Measurements from ENCODE around the gene ZNF205. TPM values are rescaled to one million over a fixed set of nuclear protein-coding genes. Genes with fewer than 3 reads are reported as not detected.
A peak's percentile ranks its signal among the peaks of the same experiment; 100 is the strongest.

The ZNF205 gene
- total RNA-seq, 1 donor from 2014 or later = 7.3 TPM

DNA sequence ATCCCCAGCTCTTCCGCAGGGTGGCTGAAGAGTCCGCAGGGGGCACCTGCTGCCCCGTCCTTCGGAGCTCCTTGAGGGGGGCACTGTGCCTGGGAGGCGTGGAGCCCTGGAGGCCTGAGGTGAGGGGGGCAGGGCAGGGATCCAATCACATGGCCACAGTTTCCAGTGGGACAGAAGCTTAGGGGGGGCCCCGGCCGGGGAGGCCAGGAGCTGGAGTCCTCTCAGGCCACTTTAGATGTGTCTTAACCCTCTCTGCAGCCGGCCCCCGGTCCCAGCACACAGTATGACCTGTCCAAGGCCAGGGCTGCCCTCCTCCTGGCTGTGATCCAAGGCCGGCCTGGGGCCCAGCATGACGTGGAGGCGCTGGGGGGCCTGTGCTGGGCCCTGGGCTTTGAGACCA lies 33.3 kb downstream of the ZNF205 start:
- Histone ChIP-seq H3K9ac (ENCODE audit: low read depth in 1 of 3, low read length in 3 of 3) (peak overlapping the region in 1 of 3 donors; percentile 98), H3K9me3 (ENCODE audit: control insufficient read depth in 3 of 3, low read length in 3 of 3) (no peaks in the 10 kb centered on the region), H3K27ac (ENCODE audit: low read depth, low read length) (no peak overlapping the region), H3K4me3 (ENCODE audit: low read length in 3 of 3) (no peak overlapping the region), H3K4me1 (ENCODE audit: control insufficient read depth in 3 of 3, insufficient read depth in 3 of 3, low read length in 3 of 3) (peaks cover 33 to 60% (median 51%) of the 10 kb centered on the region in 3 donors), H3K36me3 (ENCODE audit: control insufficient read depth in 3 of 3, insufficient read depth in 3 of 3, low read length in 3 of 3) (peaks cover 10 to 16% (median 11%) of the 10 kb centered on the region in 3 donors), H3K27me3 (ENCODE audit: control insufficient read depth in 3 of 3, insufficient read depth in 3 of 3, low read length in 3 of 3) (peaks cover 0 to 5% (median 2%) of the 10 kb centered on the region in 3 donors)

DNA sequence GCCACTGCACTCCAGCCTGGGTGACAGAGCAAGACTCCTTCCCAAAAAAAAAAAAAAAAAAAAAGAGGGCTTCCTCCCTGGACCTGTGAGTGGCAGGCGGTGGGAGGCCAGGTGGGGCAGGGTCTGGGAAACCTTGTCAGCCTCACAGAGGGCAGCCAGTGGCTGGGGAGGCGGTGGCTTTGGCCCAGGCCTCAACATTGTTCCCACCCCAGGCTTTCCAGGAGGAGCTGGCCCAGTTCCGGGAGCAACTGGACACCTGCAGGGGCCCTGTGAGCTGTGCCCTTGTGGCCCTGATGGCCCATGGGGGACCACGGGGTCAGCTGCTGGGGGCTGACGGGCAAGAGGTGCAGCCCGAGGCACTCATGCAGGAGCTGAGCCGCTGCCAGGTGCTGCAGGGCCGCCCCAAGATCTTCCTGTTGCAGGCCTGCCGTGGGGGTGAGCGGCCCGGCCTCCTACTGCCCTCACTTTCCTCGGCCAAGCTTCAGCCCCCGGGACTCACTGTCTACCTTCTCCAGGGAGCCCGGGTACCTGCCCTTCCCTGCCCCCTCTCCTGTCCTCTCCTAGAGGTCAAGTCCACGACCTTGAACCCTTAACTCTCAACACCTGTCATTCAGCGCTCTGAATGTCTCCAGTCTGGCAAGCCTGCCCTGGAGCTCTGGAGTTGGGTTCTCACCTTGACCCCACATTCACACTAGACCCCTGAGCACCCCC lies 34.8 kb downstream of the ZNF205 start:
- no peak overlapping the region for H3K9ac ChIP-seq (ENCODE audit: low read depth in 1 of 3, low read length in 3 of 3)
- no peak overlapping the region for H3K27ac ChIP-seq (ENCODE audit: low read depth, low read length)
- H3K4me3 ChIP-seq (ENCODE audit: low read length in 3 of 3) = no peak overlapping the region
- no peaks in the 10 kb centered on the region for H3K9me3 ChIP-seq (ENCODE audit: control insufficient read depth in 3 of 3, low read length in 3 of 3)
- peaks cover 38 to 53% (median 44%) of the 10 kb centered on the region in 3 donors for H3K4me1 ChIP-seq (ENCODE audit: control insufficient read depth in 3 of 3, insufficient read depth in 3 of 3, low read length in 3 of 3)
- H3K36me3 ChIP-seq (ENCODE audit: control insufficient read depth in 3 of 3, insufficient read depth in 3 of 3, low read length in 3 of 3) = peaks cover 3 to 6% (median 5%) of the 10 kb centered on the region in 3 donors
- peaks cover 0 to 12% (median 4%) of the 10 kb centered on the region in 3 donors for H3K27me3 ChIP-seq (ENCODE audit: control insufficient read depth in 3 of 3, insufficient read depth in 3 of 3, low read length in 3 of 3)

DNA sequence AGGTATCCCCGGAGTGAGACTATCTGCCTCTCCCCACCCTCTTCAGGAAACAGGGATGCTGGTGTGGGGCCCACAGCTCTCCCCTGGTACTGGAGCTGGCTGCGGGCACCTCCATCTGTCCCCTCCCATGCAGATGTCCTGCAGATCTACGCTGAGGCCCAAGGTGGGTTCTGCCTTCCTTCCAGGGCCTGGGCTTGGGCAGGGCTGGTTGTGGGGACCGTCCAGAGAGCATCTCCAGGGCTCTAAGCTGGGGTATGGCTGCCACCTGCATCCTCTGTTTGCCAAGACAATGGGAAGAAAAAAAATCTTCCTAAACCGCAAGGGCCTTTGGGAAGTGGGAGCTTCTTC lies 35.3 kb downstream of the ZNF205 start:
- Histone ChIP-seq H3K9ac (ENCODE audit: low read depth in 1 of 3, low read length in 3 of 3) (peak overlapping the region in 1 of 3 donors; percentile 16), H3K4me1 (ENCODE audit: control insufficient read depth in 3 of 3, insufficient read depth in 3 of 3, low read length in 3 of 3) (peaks cover 37 to 53% (median 46%) of the 10 kb centered on the region in 3 donors), H3K4me3 (ENCODE audit: low read length in 3 of 3) (no peak overlapping the region), H3K36me3 (ENCODE audit: control insufficient read depth in 3 of 3, insufficient read depth in 3 of 3, low read length in 3 of 3) (peaks cover 0 to 1% (median 1%) of the 10 kb centered on the region in 3 donors), H3K27me3 (ENCODE audit: control insufficient read depth in 3 of 3, insufficient read depth in 3 of 3, low read length in 3 of 3) (peaks cover 0 to 17% (median 9%) of the 10 kb centered on the region in 3 donors), H3K27ac (ENCODE audit: low read depth, low read length) (no peak overlapping the region), H3K9me3 (ENCODE audit: control insufficient read depth in 3 of 3, low read length in 3 of 3) (no peaks in the 10 kb centered on the region)

DNA sequence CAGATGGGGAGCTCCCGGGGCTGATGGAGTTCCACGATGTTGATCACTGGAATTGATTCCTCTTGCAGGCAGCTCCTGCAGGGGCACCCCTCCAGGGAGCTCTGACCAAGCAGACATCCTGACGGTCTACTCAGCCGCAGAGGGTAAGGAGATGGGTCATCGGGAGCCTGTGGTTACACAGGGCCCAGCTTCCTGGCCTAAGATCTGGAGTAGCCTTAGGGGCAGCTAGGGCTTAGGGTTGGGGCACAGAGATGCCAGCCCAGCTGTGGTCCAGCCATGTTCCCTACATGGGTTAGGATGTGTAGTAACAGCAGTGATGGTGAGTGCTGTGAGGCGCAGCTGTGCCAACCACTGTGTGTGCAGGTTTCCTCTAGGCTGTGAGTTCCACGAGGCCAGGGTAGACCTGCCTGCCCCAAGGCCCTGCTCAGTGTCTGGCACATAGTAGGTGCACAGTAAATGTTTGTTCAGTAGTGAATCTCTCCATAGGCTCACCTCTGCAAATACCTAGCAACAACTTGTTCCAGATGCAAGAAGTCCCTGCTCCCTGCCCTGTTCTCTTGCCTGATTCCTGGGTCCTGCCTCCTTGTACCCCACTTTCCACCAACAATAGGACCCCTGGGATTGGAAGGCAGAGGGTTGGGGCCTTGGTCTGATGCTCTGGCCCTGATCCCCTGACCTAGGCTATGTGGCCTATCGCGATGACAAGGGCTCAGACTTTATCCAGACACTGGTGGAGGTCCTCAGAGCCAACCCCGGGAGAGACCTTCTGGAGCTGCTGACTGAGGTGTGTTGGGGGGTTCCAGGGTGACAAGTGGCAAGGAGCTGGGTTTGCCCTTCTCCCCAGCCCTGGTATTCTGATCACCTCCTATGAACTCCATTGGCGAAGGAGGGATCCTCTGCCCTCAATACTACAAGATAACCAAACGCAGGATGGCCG lies 36.1 kb downstream of the ZNF205 start:
- Histone ChIP-seq H3K27ac (ENCODE audit: low read depth, low read length) (no peak overlapping the region), H3K4me3 (ENCODE audit: low read length in 3 of 3) (no peak overlapping the region), H3K9me3 (ENCODE audit: control insufficient read depth in 3 of 3, low read length in 3 of 3) (no peaks in the 10 kb centered on the region), H3K27me3 (ENCODE audit: control insufficient read depth in 3 of 3, insufficient read depth in 3 of 3, low read length in 3 of 3) (peaks cover 0 to 19% (median 12%) of the 10 kb centered on the region in 3 donors), H3K36me3 (ENCODE audit: control insufficient read depth in 3 of 3, insufficient read depth in 3 of 3, low read length in 3 of 3) (no peaks in the 10 kb centered on the region), H3K4me1 (ENCODE audit: control insufficient read depth in 3 of 3, insufficient read depth in 3 of 3, low read length in 3 of 3) (peaks cover 37 to 46% (median 45%) of the 10 kb centered on the region in 3 donors), H3K9ac (ENCODE audit: low read depth in 1 of 3, low read length in 3 of 3) (no peak overlapping the region)

DNA sequence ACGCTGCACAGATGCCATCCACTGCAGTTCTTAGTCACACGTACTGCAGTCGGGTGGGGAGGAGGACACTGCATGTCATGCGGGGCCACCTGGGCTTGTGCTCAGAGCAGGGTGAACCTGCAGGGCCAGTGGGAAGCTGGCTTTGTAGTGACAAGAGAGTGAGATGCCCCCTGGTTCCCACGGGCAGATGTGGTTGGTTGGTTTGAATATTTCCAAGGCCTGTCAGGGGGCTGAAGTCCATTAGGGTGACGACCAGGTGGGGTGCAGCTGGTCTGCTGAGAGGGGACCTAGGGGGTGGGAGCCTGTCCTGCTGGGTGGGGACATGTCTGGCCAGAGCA lies 36.8 kb downstream of the ZNF205 start:
- Histone ChIP-seq H3K9ac (ENCODE audit: low read depth in 1 of 3, low read length in 3 of 3) (peak overlapping the region in 1 of 3 donors; percentile 79), H3K36me3 (ENCODE audit: control insufficient read depth in 3 of 3, insufficient read depth in 3 of 3, low read length in 3 of 3) (no peaks in the 10 kb centered on the region), H3K9me3 (ENCODE audit: control insufficient read depth in 3 of 3, low read length in 3 of 3) (no peaks in the 10 kb centered on the region), H3K27ac (ENCODE audit: low read depth, low read length) (no peak overlapping the region), H3K4me1 (ENCODE audit: control insufficient read depth in 3 of 3, insufficient read depth in 3 of 3, low read length in 3 of 3) (peaks cover 32 to 40% (median 39%) of the 10 kb centered on the region in 3 donors), H3K4me3 (ENCODE audit: low read length in 3 of 3) (no peak overlapping the region), H3K27me3 (ENCODE audit: control insufficient read depth in 3 of 3, insufficient read depth in 3 of 3, low read length in 3 of 3) (peaks cover 0 to 19% (median 15%) of the 10 kb centered on the region in 3 donors)

DNA sequence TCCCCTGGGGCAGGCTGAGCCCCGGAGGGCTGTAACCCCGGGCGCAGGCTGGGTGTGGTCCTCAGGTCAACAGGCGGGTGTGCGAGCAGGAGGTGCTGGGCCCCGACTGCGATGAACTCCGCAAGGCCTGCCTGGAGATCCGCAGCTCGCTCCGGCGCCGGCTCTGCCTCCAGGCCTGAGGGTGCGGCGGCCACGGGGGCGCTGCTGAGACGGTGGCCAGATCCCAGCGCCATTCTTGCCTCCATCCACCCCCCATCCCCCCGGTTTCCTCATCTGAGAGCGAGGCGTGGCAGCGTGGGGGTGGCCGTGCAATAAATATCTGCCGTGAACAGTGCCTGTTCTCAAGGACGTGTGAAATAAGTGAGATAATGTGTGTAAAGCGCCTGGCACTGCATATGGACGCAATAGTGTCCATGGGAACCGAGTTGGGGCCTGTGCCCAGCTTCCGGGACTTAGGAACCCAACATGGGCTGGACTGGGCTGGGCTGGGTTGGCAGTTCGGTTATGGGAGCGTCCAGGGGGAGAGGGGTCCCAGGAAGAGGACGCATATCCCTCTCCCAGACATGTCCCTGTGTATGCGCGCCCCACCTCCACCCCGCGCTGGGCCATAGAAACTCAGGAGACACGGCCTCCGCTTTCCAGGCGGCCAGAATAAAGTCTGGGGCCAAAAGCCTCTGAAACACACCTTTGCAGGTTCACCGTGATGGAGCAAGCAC lies 37.4 kb downstream of the ZNF205 start:
- peak overlapping the region; percentile 65 for H3K27ac ChIP-seq (ENCODE audit: low read depth, low read length)
- peaks cover 25 to 34% (median 33%) of the 10 kb centered on the region in 3 donors for H3K4me1 ChIP-seq (ENCODE audit: control insufficient read depth in 3 of 3, insufficient read depth in 3 of 3, low read length in 3 of 3)

DNA sequence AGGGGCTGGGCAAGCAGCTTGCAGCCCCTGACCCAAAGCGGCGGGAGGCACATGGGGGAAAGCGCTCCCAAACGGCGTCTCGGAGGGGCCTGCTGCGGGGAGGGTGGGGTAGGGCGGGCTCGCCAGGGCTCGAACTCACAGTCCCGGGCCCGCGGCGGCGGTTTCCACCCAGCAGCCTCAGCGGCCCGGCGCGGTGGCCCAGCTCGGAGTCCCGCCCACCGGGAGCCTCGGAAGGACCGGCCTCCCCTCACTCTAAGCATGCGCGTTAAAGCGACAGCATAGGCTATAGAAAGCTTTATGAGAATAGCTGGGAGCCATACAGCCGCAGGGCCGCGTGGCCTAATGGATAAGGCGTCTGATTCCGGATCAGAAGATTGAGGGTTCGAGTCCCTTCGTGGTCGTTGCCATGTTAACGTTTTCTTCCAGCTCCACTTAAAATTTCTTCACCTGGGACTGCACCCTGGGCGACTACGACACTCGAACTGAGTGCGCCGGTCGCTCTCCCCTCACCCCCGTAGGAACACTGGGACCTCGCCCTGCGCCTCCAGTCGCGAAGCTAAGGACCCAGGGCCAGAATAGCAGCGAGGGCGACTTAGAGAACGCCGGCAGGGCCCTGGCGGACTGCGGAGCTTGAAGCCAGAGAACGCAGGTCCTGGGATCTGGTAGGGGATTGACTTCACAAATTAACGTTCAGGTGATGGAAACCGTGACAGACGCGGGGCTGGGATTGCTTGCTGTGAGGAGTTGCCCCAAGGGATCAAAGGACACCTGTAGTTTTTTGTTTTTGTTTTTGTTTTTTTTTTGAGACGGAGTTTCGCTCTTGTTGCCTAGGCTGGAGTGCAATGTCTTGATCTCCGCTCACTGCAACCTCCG lies 38.2 kb downstream of the ZNF205 start:
- peaks cover 0 to 5% (median 0%) of the 10 kb centered on the region in 3 donors for H3K9me3 ChIP-seq (ENCODE audit: control insufficient read depth in 3 of 3, low read length in 3 of 3)
- peaks cover 0 to 23% (median 18%) of the 10 kb centered on the region in 3 donors for H3K27me3 ChIP-seq (ENCODE audit: control insufficient read depth in 3 of 3, insufficient read depth in 3 of 3, low read length in 3 of 3)
- no peaks in the 10 kb centered on the region for H3K36me3 ChIP-seq (ENCODE audit: control insufficient read depth in 3 of 3, insufficient read depth in 3 of 3, low read length in 3 of 3)
- peak overlapping the region; percentile 59 to 79 (median 79) for H3K9ac ChIP-seq (ENCODE audit: low read depth in 1 of 3, low read length in 3 of 3)
- peak overlapping the region; percentile 71 to 80 (median 77) for H3K4me3 ChIP-seq (ENCODE audit: low read length in 3 of 3)
- H3K4me1 ChIP-seq (ENCODE audit: control insufficient read depth in 3 of 3, insufficient read depth in 3 of 3, low read length in 3 of 3) = peaks cover 17 to 27% (median 26%) of the 10 kb centered on the region in 3 donors
- H3K27ac ChIP-seq (ENCODE audit: low read depth, low read length) = peak overlapping the region; percentile 65

More for the DNA sequence above, 37.4 kb downstream of the ZNF205 start:
- H3K36me3 ChIP-seq (ENCODE audit: control insufficient read depth in 3 of 3, insufficient read depth in 3 of 3, low read length in 3 of 3) = no peaks in the 10 kb centered on the region
- peak overlapping the region; percentile 71 to 80 (median 77) for H3K4me3 ChIP-seq (ENCODE audit: low read length in 3 of 3)
- H3K9ac ChIP-seq (ENCODE audit: low read depth in 1 of 3, low read length in 3 of 3) = peak overlapping the region; percentile 59 to 79 (median 77)
- peaks cover 0 to 21% (median 18%) of the 10 kb centered on the region in 3 donors for H3K27me3 ChIP-seq (ENCODE audit: control insufficient read depth in 3 of 3, insufficient read depth in 3 of 3, low read length in 3 of 3)
- no peaks in the 10 kb centered on the region for H3K9me3 ChIP-seq (ENCODE audit: control insufficient read depth in 3 of 3, low read length in 3 of 3)

DNA sequence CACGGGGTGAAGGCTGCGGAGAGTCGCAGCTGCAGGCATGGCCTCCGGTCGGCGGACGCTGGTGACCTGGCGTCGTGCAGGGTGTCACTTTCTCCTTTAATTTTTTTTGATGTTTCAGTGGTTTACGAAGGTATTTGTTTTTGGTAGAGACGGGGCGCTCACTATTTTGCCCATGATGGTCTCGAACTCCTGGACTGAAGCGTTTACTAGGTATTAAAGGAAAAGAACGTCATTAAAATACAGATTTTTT lies 39.6 kb downstream of the ZNF205 start:
- H3K9me3 ChIP-seq (ENCODE audit: control insufficient read depth in 3 of 3, low read length in 3 of 3) = peaks cover 0 to 6% (median 0%) of the 10 kb centered on the region in 3 donors
- no peak overlapping the region for H3K9ac ChIP-seq (ENCODE audit: low read depth in 1 of 3, low read length in 3 of 3)
- no peak overlapping the region for H3K27ac ChIP-seq (ENCODE audit: low read depth, low read length)
- peaks cover 0 to 26% (median 20%) of the 10 kb centered on the region in 3 donors for H3K27me3 ChIP-seq (ENCODE audit: control insufficient read depth in 3 of 3, insufficient read depth in 3 of 3, low read length in 3 of 3)
- no peaks in the 10 kb centered on the region for H3K36me3 ChIP-seq (ENCODE audit: control insufficient read depth in 3 of 3, insufficient read depth in 3 of 3, low read length in 3 of 3)
- peaks cover 16 to 27% (median 26%) of the 10 kb centered on the region in 3 donors for H3K4me1 ChIP-seq (ENCODE audit: control insufficient read depth in 3 of 3, insufficient read depth in 3 of 3, low read length in 3 of 3)
- peak overlapping the region in 2 of 3 donors; percentile 68 to 69 for H3K4me3 ChIP-seq (ENCODE audit: low read length in 3 of 3)
